HS-5 (cell line): ENCODE data around the gene KBTBD2.
"Not testable (repeated sequence)": the region's sequence is repeated elsewhere in the genome, so short reads cannot be mapped to it uniquely, and the experiment has no call there.

Source experiments
- DNase-seq: peaks from one replicate; pipeline ENCODE4 v3.0.0-alpha.2; 2012; ENCODE audit warnings: low read depth

Gene KBTBD2

DNA sequence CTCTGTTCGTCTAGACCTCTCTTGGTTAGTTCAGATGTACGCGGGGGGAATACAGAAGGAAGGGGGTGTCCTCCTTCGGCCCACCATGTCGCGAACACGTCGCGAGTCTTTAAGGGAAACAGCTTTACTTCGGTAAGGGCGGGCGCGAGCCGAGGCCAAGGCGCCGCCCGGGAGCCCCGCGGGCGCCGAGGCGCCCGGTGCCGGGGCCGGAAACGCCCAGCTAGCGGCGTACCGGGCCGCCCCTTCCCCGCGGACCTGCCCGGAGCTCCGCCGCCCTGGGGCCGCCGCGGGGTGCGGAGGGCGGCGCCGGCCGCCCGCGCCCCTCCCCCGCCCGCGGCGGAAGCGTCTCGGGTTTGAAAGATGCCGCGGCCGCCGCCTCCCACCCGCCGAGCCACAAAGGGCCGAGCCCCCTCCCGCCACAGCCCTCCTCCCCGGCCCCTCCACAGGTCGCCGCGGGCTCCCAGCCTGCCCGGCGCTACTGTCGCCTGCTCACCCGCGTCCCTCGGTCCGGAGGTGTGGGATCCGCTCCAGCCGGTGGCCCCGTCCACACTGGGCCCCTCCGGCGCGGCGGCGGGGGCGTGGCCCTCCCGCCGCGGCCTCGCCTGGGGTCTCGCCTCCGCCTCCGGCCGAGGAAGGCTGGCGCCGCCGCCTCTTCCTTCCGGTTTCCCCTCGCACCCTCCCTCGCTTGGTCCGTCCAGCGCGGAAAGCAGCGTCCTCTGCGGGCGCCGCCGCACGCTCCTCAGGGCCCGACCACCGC, at the start of gene KBTBD2:
TSS of gene KBTBD2 (minus strand) at position 718 of the 757 bp plus-strand sequence. CDS start 12,156 bp downstream, outside the sequence.
- peak; percentile 56 for DNase-seq

DNA sequence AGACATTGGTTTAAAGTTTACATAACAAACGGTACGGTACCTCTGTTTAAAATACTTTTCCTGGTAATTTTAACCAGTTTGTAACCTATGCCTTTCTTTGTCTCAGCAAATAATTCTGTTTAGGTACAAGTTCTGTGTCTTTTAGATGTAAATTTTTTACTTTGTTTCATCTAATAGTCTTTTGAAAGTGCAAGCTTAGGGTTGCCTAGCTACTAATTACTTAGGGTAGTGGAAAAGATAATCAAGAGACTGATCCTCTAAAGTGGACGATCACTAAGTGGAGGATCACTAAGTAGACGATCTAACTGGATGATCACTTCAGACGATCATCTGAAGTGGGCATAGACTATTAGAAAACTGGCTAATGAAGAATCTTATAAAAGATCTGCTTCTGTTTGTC, 49.6 kb upstream of the KBTBD2 start:
- no peak for DNase-seq

DNA sequence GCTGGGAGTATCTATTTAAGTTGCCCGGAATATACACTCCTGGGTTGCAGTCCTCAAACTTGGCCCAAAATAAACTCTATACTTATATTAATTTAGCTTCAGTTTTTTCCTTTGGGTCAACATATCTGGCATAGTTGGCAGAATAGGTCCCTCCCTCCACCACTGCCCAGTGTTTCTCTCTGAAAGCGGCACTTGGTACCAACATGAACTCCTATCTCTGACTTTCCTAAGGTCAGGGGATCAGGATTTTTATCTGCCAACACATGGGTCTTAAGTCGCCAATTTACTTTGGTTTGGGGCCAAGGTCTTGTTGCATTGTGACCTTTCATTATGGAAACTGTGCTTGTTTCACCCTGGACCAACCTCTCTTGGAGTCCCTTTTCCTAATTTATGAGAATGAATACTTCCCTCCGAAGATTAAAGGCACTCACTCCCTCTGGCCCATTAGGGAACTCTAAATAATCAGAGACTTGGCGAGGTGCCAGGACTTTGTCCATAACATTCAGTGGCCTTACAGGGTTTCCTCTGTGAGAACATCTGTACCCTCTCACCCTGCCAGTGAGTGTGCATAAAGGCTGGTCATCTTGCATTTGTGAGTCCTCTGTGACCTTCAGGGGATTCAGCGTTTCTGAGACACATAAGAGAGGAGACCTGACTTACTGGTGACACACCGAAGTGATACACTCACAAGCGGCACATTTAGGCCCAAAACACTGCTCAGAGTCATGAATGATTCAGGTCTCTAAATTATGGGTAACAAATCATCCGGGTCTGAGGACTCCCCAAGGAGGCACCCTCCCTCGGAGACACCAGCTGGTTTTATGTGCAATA, 46.0 kb upstream of the KBTBD2 start:
- DNase-seq, result no peak

DNA sequence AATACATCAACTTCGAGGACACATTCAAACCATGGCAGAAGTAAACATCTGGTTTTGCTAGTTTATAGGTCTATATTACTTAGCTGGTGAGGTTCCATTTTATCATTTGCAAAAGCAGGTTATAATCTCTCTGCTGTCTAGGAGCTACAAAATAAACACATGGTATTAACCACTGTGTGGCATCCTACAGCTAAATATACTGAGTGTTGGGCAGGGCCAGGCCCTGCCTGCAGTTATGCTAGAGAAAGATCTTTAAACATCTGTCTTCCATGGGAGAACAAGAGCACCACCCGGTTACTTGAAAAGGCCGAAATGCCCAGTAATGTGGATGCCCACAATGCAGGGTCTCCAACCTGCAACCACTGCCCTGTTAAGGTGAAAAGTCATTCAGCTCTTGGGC, 45.1 kb upstream of the KBTBD2 start:
- DNase-seq, result no peak

DNA sequence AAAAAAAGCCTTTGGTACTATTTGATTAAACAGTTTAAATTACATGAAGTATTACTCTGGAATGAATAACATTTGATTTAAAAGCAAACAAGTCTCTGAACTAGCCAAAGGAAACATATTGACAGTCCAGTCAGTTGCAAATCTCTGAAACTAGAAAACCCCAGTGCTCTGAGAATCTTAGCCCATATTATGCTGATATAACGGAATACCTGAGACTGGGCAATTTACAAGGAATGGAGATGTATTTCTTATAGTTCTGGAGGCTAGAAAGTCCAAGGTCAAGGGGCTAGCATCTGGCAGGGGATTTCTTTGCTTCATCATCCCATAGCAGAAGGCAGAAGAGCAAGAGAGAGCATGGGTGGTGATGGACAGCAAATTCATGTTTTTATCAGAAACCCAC, 44.0 kb upstream of the KBTBD2 start:
- no peak for DNase-seq

DNA sequence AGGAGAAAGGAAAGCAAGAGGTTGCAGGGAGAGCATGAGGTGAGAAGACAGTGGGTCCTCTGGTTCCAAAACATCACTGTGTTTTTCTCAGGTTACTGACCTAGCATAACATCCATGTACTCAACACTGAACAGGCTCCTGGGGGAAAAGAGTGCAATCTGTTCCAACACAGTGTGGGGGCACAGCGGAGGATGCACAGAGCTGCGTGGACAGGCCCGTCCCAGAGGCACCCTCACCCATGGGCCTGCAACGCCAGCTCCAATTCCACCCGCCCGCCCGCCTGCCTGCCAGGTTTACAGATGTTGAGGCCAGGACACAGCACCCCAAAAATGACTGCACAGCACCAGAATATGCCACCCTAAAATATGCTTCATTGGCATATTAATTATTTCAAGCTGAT, 38.8 kb upstream of the KBTBD2 start:
- DNase-seq, result no peak

DNA sequence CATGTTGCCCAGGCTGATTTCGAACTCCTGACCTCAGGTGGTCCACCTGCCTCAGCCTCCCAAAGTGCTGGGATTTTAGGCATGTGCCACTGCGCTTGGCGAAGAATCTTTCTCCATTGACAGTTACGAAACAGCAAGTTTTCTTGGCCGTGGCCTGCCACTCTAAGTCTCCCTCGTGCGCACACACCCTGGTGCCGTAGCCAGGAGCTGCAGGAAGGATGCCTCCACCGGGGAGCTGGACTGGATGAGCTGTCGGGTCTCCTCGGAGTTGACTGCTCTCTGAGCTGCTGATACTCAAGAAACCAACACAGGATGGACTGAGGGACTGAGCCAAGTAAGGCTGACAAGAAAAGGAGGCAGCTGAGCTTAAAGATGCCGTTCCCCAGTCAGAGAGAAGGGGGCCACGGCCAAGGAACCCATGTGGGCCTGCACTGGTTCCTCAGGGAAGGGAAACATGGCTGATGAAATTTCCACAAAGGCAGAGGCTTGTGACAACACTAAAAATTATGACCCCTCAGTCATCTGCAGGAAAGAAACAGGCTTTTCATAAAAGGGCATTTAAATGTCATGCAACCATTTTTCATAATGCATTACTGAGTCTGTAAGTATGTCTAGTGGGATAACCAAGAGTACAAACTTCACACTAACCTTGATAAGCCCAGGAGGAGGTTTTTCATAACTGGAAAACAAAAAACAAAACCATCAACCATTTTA, 38.0 kb upstream of the KBTBD2 start:
- no peak for DNase-seq

DNA sequence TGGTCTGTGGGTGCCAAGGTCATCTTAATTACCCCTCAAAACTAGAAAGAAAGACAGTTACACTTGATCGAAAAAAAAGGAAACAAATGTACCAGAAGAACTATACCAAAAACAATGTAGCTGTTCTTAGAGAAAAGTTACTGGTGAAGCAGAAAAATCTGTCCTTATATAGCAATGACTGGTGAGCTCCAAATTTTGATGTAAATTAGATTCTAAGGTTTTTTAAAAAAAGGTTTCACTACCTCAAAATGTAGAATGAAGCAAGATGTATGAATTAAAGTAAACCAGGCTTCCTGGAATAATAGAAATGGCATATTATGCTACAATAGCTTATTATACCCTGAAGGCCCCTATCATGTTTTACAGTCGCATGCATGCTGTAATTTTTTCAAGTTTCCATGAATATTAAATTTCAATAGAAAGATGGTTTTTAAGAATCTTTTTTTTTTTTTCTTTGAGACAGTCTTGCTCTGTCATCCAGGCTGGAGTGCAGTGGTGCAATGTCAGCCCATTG, 37.3 kb upstream of the KBTBD2 start:
- no peak for DNase-seq

DNA sequence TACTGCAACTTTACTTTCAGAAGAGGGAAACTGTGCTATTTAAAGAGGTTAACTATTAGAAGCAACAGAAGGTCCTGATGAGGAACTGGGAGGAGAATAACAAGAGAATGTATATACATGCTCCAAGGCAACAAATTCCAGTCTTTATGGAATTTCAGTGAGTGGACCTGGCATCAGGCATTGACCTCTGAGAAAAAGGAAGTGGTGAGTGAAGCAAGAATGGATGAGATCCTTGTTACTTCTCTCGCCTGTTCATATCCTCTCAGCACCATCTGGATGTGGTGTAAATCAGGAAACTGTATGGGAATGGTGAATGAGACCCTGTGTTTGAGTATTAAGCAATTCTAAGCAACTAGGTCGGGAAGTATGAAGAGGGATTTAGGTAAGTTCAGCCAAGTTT, 30.3 kb upstream of the KBTBD2 start:
- peak; percentile 78 for DNase-seq

DNA sequence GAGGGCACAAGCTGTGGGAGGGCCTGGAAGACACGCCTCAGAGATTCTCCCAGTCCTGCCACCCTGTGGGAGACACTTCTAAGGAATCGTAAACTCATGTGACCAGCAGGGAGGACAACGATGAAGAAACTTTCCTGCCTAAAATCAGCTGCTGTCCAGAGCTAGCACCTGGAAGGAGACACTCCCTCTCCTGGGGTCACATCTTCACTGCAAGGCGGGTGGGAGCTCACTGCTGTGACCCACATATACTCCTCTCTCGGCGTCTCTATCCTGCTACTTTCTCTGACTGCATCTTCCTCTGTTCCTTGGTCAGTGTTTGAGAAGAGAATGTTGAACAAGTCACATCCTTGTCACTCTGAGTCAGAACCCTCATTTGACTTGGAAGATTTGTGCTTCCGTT, 25.4 kb upstream of the KBTBD2 start:
- DNase-seq, result not testable (repeated sequence)

DNA sequence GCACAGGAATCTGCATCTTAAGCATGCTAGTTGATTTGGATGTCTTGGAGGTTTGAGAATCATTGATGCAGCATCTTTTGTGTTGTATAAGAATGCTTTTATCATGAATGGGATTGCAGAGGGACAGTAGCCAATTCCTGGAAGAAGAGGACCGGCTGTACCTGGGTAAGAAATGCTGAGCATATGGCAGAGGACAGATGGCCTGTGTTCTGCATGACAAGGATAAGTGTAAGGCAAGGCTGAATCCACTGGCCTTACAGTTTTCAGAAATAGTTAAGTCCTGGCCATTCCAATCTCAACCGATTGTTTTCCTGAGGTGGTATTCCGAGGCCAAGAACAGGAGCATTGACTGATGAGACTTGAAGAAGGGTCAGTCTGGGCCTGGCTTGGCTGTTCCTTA, 24.4 kb upstream of the KBTBD2 start:
- no peak for DNase-seq

DNA sequence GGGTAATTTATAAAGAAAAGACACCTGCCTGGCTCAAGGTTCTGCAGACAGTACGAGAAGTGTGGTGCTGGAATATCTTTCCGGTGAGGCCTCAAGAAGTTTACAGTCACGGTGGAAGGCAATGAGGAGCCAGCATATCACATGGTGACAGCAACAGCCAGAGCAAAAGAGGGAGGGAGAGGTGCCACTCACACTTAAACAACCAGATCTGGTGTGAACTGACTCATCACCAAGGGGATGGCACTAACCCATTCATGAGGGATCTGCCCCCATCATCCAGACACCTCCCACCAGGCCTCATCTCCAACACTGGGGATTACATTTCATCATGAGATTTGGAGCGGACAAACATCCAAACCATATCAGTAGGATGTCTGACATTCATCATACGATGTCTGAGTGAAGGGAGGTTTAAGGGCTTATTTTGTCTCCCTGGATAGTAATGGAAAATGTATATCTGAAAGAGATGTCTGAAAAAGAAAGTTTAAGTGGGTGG, 23.5 kb upstream of the KBTBD2 start:
- no peak for DNase-seq

DNA sequence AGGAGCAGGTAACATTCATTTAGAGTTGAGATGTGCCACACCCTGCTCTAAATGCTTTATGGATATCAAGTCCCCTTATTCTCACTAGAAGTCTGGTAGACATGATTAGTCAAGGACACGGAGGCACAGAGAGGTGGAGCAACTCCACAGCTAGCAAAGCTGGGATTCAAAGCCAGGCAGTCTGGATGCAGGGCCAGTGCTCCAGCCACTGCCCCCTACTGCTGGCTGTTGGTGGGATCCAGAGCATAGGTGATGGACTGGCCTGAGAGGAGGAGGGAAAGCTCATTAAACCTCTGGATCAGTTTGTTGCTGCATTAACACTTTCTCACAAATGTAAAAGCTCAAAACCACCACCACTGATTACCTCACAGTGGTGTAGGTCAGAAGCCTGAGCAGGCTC, 22.6 kb upstream of the KBTBD2 start:
- DNase-seq, result no peak

DNA sequence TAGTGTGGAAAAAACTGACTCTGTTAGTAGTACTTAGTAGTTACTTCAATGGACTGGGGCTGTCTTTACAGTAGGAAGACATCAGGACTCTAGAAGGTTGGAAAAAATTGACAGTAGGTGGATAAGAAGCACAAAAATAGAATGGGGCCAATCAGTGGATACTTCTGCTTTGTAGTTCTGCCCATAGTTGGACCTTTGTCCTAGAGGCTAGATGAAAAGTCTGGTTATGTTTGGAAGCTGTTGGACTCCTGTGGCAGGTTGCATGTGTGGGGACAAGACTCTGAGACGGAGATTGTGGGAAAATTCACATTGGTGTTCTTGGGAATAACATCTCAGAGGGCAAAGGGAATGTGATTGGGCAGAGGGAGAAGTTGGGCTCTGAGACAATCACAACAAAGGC, 18.6 kb upstream of the KBTBD2 start:
- no peak for DNase-seq

DNA sequence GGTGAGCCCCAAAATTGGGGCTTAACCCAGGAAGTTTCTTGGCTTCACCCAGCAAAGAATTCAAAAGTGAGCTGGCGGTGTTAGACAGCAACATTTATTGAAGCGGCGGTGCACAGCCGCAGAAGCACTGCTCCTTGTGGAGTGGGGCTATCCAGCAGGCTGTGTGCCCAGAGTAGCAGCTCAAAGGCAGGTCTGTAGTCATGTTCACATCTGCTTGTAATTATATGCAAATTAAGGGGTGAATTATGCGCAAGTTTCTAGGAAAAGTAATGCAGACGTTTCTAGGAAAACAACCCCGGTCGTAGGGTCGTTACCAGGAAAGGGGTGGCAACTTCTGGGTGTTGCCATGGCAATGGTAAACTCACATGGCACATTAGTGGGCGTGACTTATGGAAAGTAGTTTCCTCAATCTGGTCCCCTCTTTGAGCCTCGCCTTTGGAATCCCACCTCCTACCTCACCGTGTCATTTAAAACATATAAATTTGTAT, 13.7 kb upstream of the KBTBD2 start:
- peak; percentile 81 for DNase-seq

DNA sequence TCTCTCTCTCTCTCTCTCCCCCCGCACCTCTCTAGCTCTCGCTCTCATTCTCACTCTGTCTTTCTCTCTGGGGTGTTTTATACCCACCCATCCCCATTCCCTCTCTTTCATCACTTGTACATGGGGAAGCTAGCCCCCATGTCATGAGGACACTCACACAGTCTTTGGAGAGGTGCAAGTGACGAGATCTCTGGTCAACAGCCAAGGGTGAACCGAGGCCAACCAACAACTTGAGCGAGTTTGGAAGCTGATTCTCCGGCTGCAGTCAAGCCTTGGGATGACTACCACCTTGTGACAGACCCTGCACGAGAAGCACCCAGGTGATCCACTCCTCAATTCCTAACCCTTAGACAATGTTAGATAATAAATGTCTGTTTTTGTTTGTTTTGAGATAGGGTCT, 10.1 kb upstream of the KBTBD2 start:
- DNase-seq, result no peak

DNA sequence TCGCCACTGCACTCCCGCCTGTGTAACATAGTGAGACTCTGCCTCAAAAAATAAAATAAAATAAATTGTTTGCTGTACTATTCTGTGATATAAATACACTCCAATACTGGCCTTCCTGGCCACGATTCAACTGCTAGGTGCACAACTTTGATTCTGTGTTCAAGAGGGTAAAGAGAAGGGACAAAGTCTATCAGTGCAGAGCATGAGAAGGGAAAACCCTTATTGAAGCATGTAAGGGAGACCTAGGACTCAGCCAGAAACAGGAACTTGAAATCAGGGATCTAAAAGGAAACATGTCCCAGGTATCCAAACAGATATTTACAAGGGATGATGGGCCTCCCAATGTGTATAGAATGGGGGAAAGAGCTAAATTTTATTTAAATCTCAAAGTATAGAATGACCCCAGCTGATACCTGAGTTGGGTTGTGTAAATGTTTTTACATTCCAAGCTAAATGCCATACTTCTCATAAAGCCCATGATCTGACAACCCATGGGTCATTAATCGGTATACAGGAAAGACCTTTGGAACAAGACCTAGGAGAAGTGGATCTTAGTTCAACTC, 9.0 kb upstream of the KBTBD2 start:
- DNase-seq, result no peak

DNA sequence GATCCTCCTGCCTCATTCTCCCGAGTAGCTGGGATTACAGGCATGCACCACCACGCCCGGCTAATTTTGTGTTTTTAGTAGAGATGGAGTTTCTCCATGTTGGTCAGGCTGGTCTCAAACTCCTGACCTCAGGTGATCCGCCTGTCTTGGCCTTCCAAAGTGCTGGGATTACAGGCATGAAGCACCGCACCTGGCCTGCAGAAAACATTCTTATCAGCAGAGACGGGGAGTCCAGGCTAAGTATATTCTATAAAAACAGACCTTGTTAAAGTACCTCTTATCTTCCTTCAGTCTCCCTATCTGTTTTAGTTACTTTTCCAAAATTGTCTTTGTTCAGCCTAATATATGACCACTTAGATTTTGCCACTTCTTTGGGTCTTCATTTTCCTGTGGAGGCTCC, 5.8 kb upstream of the KBTBD2 start:
- DNase-seq, result not testable (repeated sequence)

DNA sequence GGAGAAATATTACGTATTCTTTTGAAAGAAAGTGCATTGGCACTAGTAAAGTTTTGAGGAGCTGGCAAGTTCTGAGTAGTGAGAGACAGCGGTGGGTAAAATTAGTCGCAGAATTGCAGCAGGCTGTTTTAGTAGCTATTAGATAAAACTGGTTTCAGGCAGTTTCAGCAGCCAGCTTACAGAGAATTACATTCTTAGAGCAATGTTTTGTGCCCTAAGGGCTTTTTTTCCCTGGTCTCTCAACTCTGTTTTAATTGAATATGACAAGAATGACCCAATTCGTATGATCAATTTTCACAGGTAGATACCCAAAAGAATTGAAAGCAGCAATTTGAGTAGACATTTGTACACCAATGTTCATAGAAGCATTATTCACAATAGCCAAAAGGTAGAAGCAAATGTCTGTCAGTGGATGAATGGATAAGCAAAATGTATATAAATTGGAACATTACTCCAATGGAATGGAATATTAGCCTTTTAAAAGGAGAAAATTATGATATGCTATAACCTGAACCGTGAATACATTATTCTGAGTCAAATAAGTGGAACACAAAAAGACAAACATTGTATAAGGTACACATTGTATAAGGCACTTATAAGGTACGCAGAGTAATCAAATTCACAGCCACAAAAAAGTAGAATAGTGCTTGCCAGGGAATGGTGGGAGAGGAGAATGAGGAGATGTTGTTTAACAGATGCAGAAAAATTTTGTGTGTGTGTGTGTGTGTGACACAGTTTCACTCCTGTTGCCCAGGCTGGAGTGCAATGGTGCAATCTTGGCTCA, 5.2 kb upstream of the KBTBD2 start:
- no peak for DNase-seq

DNA sequence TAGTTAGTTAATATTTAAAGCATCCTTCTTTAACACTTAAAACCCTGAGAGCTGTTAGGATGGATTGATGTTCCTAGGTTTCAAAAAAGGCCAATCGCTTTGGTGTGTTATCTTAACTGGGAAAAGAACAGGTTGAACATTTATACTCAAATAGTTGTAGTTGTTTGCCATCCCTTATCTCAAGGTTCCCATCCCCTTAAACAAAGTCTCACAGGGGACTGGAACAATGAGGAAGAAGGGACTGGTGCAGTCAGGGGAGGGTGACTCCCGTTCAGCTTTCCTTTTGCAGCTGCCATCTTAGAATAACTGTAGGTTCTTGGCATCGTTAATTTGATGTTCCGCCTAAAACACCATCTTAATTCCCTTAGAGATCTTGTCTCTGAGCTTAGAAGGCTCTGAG, 2.6 kb upstream of the KBTBD2 start:
- no peak for DNase-seq

DNA sequence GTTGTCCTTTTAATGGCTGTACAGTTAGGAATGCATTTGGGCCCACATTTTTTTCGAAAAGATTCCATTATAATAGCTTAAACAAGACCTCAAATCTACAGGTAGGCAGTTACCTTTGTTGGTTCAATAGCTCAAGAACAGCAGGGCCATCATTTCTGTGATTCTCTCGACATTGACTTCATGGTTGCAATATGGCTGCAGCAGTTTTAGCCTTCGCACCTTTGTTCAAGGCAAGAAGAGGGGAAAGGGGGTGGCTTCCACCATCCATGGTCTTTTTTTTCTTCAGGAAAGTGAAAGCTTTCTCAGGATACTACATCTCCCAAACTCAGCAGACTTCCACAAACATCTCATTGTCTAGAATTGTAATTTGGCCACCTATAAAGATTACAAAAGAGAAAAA, 2.2 kb upstream of the KBTBD2 start:
- DNase-seq, result no peak
